CD4-positive, alpha-beta T cell (primary cell): Measurements from ENCODE around the gene PRKD2. TPM values are rescaled to one million over a fixed set of nuclear protein-coding genes. Genes with fewer than 3 reads are reported as not detected.
A peak's percentile ranks its signal among the peaks of the same experiment; 100 is the strongest.

ENCODE experiments used
- ATAC-seq: fragments of 200-7000 bp; cut with Tn5 transposase; one replicate; pipeline ENCODE4 v1.10.0; 2022; ENCODE audit warnings: mild to moderate bottlenecking; ENCODE audit not compliant: poor library complexity
- CTCF ChIA-PET: fragments of 350-600 bp; sonication (Branson Sonifier 250); formaldehyde crosslinking; loops from one replicate; lab custom pipeline; 2021; ENCODE audit warnings: antibody characterized with exemption, inconsistent platforms; lab: Charles Lee
- POLR2A ChIA-PET: fragments of 350-600 bp; sonication (Branson Sonifier 250); formaldehyde crosslinking; loops from one replicate; lab custom pipeline; 2021; ENCODE audit warnings: antibody characterized with exemption, inconsistent platforms; lab: Charles Lee
- DNase-seq, 14 experiments: peaks; one replicate each; pipeline ENCODE4 v3.0.0-alpha.2; 2013 to 2020; ENCODE audit warnings: mixed read lengths in 2 of 14
- H3K27ac ChIP-seq, 2 donors: one replicate each; pipeline versions ENCODE4 v1.5.1 to v1.7.0; 2013; ENCODE audit warnings: low read length in 2 of 2, low read depth in 1 of 2, mild to moderate bottlenecking in 1 of 2
- H3K27me3 ChIP-seq, 2 experiments: 1 replicate in 1 of 2; 2 replicates in 1 of 2; pipeline versions ENCODE4 v1.6.1 to v1.7.0; 2013; ENCODE audit warnings: low read length in 2 of 2, control low read depth in 1 of 2, mild to moderate bottlenecking in 1 of 2, moderate library complexity in 1 of 2; ENCODE audit not compliant: insufficient read depth in 2 of 2, control insufficient read depth in 1 of 2
- H3K36me3 ChIP-seq: one replicate; pipeline ENCODE4 v1.6.1; 2013; ENCODE audit warnings: low read length, control low read depth; ENCODE audit not compliant: insufficient read depth
- H3K4me1 ChIP-seq: one replicate; pipeline ENCODE4 v1.6.1; 2013; ENCODE audit warnings: low read length, control low read depth; ENCODE audit not compliant: insufficient read depth
- H3K4me3 ChIP-seq: one replicate; pipeline ENCODE4 v1.5.1; 2013; ENCODE audit warnings: mild to moderate bottlenecking, low read length, moderate library complexity
- H3K9me3 ChIP-seq, 2 experiments: 1 replicate in 1 of 2; 2 replicates in 1 of 2; pipeline versions ENCODE4 v1.6.1 to v1.7.0; 2013; ENCODE audit warnings: low read length in 2 of 2, mild to moderate bottlenecking in 2 of 2, control low read depth in 1 of 2, moderate library complexity in 1 of 2; ENCODE audit not compliant: control insufficient read depth in 1 of 2, insufficient read depth in 1 of 2
- H3K27ac Mint-ChIP-seq: one replicate; pipeline ENCODE4 v1.8.0; 2020; ENCODE audit warnings: mixed read lengths
- H3K27me3 Mint-ChIP-seq: one replicate; pipeline ENCODE4 v1.8.0; 2021; ENCODE audit warnings: mixed read lengths
- H3K36me3 Mint-ChIP-seq: one replicate; pipeline ENCODE4 v1.8.0; 2021; ENCODE audit warnings: low read depth, mixed read lengths
- H3K4me1 Mint-ChIP-seq: one replicate; pipeline ENCODE4 v1.8.0; 2021; ENCODE audit warnings: low read depth, mixed read lengths
- H3K4me3 Mint-ChIP-seq: one replicate; pipeline ENCODE4 v1.8.0; 2020; ENCODE audit warnings: mild to moderate bottlenecking, mixed read lengths
- H3K9me3 Mint-ChIP-seq: one replicate; pipeline ENCODE4 v1.8.0; 2020; ENCODE audit warnings: mixed read lengths
- CTCF ChIP-seq: fragments of 200-600 bp; IDR thresholded peaks from one replicate; pipeline ENCODE4 v1.8.0; 2022; ENCODE audit warnings: antibody characterized with exemption, mild to moderate bottlenecking
- intact Hi-C, 2 experiments: fragments of 100-400 bp; cut with DNase I in 1 of 2; cut with micrococcal nuclease in 1 of 2; formaldehyde crosslinking; loops; one replicate each; pipeline versions ENCODE4 v1.15.1 to v1.9.0; 2023 to 2025; cut with DNase I, micrococcal nuclease
- total RNA-seq, 174 experiments: library from RNA in 2 of 174; stranded (reverse) in 2 of 174; gene quantifications; one replicate each; pipeline ENCODE4 v1.2.3 and lab custom pipeline; 2021 to 2026

Gene PRKD2
- total RNA-seq, 2 experiments from 2014 or later, result 105 to 113 TPM

- H3K36me3 Mint-ChIP-seq, result no peaks in the 10 kb centered on the region
- Histone ChIP-seq H3K4me3 (peak overlapping the region; percentile 42), H3K4me1 (peaks cover 32% of the 10 kb centered on the region), H3K27ac (no peak overlapping the region), H3K9me3 (peaks cover 0 to 15% of the 10 kb centered on the region in 2 experiments), H3K36me3 (no peaks in the 10 kb centered on the region), H3K27me3 (peaks cover 24 to 26% of the 10 kb centered on the region in 2 experiments)
- intact Hi-C loops, result loop anchor here (1.0 to 10.0 kb wide), 3 partner anchors 26 to 266 kb away; partner anchors contain the start of gene CALM3 (in 1 of the 2)
- CTCF ChIA-PET, result interaction anchor here (0.8 to 3.2 kb wide), 7 partner anchors 44 to 526 kb away, joined by 3 to 34 read pairs (median 17); partner anchors contain the start of gene CALM3
- peaks cover 20% of the 10 kb centered on the region for H3K4me1 Mint-ChIP-seq
- POLR2A ChIA-PET, result interaction anchor here (0.6 to 3.0 kb wide), 19 partner anchors 8 to 145 kb away, joined by 3 to 44 read pairs (median 6); partner anchors contain the start of genes CALM3 and SLC1A5
- no peaks in the 10 kb centered on the region for H3K9me3 Mint-ChIP-seq
- no peak for ATAC-seq
- no peak for TF ChIP-seq CTCF
- peak in 2 of 14 experiments; percentile 13 to 42 for DNase-seq
- peaks cover 25% of the 10 kb centered on the region for H3K27me3 Mint-ChIP-seq
- peak overlapping the region; percentile 74 for H3K4me3 Mint-ChIP-seq
- H3K27ac Mint-ChIP-seq, result no peak overlapping the region
Measured at GRCh38 chr19:46660551-46661019, 56.3 kb downstream of the PRKD2 start.

DNA sequence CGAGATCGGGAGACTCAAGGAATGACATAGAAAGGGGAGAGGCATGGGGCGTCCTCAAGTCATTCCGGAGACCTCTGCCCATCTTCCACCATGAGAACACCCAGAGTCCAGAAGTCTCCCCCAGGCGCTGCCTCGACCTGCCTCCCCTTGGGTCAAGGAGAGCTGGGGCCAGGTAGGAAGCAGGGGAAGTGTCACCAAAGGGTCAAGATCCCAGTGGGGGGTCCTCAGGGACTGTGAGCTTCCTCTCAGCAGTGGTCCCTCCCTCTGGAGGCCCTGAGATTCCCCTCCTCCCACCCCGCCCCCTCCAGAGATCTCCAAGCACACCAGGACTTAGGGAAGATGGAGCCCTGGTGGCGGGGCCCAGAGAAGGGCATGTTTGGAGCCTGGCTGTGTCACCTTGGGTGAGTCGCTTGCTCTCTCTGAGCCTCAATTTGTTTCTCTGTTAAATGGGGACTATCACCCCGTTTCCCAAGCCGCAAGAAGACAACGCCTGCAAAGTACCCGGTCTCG, 56.9 kb downstream of the PRKD2 start:
- POLR2A ChIA-PET, result interaction anchor here (1.5 kb wide), 1 partner anchor 128 kb away, joined by 4 read pairs; no protein-coding TSS in a partner anchor

More for the DNA sequence above, 56.9 kb downstream of the PRKD2 start:
- Histone ChIP-seq H3K4me1 (peaks cover 32% of the 10 kb centered on the region), H3K27me3 (peaks cover 24 to 26% of the 10 kb centered on the region in 2 experiments), H3K9me3 (peaks cover 0 to 15% of the 10 kb centered on the region in 2 experiments), H3K4me3 (peak overlapping the region; percentile 42), H3K27ac (no peak overlapping the region), H3K36me3 (no peaks in the 10 kb centered on the region)
- Mint-ChIP-seq H3K9me3 (no peaks in the 10 kb centered on the region), H3K4me3 (peak overlapping the region; percentile 74), H3K27ac (no peak overlapping the region), H3K4me1 (peaks cover 20% of the 10 kb centered on the region), H3K36me3 (no peaks in the 10 kb centered on the region), H3K27me3 (peaks cover 31% of the 10 kb centered on the region)
- DNase-seq, result peak in 3 of 14 experiments; percentile 7 to 45 (median 32)
- ATAC-seq, result no peak
- no peak for TF ChIP-seq CTCF
- intact Hi-C loops, result loop anchor here in 1 of 2 experiments (10.0 kb wide), 1 partner anchor 265 kb away; no protein-coding TSS in a partner anchor
- CTCF ChIA-PET, result interaction anchor here (1.1 to 3.2 kb wide), 2 partner anchors 43 to 58 kb away, joined by 3 to 33 read pairs; partner anchors contain the start of gene CALM3
